ENCODE measurements around the gene PRL.

DNA sequence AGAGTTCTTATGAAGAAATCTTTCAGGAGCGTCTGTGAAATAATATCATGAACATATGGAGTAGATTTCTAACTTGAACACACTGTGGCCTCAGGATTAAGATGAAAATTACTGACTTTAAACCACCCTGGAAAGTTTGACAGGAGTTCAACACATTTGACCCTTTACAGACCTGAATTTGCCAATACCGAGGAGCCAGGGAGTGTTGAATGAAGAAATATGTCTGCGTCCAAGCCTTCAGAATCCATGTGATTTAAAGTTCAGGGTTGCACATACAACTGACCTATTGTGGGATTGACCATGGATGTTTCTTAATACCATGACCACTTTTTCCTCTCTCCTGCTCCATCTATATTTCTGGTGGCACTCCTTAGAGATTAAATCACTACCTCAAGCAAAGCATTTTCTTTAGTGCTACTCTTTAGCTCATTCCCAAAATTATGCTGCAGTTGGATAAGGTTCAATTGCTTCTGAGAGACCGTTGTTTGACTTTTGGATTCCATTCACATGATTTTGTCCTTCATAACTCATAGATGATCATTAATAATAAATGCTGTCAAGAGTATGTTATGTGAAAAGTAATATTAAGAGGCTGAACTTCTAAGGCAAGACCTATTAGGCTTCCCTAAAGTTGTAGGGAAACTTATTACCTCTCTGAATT, 57.4 kb downstream of the PRL start:
- TF ChIP-seq, protein P1, sequence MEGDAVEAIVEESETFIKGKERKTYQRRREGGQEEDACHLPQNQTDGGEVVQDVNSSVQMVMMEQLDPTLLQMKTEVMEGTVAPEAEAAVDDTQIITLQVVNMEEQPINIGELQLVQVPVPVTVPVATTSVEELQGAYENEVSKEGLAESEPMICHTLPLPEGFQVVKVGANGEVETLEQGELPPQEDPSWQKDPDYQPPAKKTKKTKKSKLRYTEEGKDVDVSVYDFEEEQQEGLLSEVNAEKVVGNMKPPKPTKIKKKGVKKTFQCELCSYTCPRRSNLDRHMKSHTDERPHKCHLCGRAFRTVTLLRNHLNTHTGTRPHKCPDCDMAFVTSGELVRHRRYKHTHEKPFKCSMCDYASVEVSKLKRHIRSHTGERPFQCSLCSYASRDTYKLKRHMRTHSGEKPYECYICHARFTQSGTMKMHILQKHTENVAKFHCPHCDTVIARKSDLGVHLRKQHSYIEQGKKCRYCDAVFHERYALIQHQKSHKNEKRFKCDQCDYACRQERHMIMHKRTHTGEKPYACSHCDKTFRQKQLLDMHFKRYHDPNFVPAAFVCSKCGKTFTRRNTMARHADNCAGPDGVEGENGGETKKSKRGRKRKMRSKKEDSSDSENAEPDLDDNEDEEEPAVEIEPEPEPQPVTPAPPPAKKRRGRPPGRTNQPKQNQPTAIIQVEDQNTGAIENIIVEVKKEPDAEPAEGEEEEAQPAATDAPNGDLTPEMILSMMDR (conservative IDR thresholded peaks at IDR 0.05; ENCODE audit: low read depth in 2 of 2) = no peak
- TF ChIP-seq, protein P2, sequence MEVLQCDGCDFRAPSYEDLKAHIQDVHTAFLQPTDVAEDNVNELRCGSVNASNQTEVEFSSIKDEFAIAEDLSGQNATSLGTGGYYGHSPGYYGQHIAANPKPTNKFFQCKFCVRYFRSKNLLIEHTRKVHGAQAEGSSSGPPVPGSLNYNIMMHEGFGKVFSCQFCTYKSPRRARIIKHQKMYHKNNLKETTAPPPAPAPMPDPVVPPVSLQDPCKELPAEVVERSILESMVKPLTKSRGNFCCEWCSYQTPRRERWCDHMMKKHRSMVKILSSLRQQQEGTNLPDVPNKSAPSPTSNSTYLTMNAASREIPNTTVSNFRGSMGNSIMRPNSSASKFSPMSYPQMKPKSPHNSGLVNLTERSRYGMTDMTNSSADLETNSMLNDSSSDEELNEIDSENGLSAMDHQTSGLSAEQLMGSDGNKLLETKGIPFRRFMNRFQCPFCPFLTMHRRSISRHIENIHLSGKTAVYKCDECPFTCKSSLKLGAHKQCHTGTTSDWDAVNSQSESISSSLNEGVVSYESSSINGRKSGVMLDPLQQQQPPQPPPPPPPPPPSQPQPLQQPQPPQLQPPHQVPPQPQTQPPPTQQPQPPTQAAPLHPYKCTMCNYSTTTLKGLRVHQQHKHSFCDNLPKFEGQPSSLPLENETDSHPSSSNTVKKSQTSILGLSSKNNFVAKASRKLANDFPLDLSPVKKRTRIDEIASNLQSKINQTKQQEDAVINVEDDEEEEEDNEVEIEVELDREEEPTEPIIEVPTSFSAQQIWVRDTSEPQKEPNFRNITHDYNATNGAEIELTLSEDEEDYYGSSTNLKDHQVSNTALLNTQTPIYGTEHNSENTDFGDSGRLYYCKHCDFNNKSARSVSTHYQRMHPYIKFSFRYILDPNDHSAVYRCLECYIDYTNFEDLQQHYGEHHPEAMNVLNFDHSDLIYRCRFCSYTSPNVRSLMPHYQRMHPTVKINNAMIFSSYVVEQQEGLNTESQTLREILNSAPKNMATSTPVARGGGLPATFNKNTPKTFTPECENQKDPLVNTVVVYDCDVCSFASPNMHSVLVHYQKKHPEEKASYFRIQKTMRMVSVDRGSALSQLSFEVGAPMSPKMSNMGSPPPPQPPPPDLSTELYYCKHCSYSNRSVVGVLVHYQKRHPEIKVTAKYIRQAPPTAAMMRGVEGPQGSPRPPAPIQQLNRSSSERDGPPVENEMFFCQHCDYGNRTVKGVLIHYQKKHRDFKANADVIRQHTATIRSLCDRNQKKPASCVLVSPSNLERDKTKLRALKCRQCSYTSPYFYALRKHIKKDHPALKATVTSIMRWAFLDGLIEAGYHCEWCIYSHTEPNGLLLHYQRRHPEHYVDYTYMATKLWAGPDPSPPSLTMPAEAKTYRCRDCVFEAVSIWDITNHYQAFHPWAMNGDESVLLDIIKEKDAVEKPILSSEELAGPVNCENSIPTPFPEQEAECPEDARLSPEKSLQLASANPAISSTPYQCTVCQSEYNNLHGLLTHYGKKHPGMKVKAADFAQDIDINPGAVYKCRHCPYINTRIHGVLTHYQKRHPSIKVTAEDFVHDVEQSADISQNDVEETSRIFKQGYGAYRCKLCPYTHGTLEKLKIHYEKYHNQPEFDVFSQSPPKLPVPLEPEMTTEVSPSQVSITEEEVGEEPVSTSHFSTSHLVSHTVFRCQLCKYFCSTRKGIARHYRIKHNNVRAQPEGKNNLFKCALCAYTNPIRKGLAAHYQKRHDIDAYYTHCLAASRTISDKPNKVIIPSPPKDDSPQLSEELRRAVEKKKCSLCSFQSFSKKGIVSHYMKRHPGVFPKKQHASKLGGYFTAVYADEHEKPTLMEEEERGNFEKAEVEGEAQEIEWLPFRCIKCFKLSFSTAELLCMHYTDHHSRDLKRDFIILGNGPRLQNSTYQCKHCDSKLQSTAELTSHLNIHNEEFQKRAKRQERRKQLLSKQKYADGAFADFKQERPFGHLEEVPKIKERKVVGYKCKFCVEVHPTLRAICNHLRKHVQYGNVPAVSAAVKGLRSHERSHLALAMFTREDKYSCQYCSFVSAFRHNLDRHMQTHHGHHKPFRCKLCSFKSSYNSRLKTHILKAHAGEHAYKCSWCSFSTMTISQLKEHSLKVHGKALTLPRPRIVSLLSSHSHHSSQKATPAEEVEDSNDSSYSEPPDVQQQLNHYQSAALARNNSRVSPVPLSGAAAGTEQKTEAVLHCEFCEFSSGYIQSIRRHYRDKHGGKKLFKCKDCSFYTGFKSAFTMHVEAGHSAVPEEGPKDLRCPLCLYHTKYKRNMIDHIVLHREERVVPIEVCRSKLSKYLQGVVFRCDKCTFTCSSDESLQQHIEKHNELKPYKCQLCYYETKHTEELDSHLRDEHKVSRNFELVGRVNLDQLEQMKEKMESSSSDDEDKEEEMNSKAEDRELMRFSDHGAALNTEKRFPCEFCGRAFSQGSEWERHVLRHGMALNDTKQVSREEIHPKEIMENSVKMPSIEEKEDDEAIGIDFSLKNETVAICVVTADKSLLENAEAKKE (CRISPR knock-in tag; IDR thresholded peaks at IDR 0.05) = no peak
- TF ChIP-seq POLR2AphosphoS5 (IDR thresholded peaks at IDR 0.05; ENCODE audit: low read depth) (no peak), EZH2 (IDR thresholded peaks at IDR 0.05; ENCODE audit: low read depth, unreplicated experiment) (no peak), CREB1 (CRISPR knock-in tag; IDR thresholded peaks at IDR 0.05; ENCODE audit: low read depth) (no peak), EZH2phosphoT487 (IDR thresholded peaks at IDR 0.05; ENCODE audit: unreplicated experiment) (no peak), JUNB (IDR thresholded peaks at IDR 0.05; ENCODE audit: unreplicated experiment) (no peak), STAT1 (IDR thresholded peaks at IDR 0.05; ENCODE audit: unreplicated experiment) (no peak), NANOG (IDR thresholded peaks at IDR 0.05; ENCODE audit: borderline replicate concordance) (no peak)
- TF ChIP-seq, protein P3, sequence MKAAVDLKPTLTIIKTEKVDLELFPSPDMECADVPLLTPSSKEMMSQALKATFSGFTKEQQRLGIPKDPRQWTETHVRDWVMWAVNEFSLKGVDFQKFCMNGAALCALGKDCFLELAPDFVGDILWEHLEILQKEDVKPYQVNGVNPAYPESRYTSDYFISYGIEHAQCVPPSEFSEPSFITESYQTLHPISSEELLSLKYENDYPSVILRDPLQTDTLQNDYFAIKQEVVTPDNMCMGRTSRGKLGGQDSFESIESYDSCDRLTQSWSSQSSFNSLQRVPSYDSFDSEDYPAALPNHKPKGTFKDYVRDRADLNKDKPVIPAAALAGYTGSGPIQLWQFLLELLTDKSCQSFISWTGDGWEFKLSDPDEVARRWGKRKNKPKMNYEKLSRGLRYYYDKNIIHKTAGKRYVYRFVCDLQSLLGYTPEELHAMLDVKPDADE (IDR thresholded peaks at IDR 0.05) = no peak
- TF ChIP-seq, protein P4, sequence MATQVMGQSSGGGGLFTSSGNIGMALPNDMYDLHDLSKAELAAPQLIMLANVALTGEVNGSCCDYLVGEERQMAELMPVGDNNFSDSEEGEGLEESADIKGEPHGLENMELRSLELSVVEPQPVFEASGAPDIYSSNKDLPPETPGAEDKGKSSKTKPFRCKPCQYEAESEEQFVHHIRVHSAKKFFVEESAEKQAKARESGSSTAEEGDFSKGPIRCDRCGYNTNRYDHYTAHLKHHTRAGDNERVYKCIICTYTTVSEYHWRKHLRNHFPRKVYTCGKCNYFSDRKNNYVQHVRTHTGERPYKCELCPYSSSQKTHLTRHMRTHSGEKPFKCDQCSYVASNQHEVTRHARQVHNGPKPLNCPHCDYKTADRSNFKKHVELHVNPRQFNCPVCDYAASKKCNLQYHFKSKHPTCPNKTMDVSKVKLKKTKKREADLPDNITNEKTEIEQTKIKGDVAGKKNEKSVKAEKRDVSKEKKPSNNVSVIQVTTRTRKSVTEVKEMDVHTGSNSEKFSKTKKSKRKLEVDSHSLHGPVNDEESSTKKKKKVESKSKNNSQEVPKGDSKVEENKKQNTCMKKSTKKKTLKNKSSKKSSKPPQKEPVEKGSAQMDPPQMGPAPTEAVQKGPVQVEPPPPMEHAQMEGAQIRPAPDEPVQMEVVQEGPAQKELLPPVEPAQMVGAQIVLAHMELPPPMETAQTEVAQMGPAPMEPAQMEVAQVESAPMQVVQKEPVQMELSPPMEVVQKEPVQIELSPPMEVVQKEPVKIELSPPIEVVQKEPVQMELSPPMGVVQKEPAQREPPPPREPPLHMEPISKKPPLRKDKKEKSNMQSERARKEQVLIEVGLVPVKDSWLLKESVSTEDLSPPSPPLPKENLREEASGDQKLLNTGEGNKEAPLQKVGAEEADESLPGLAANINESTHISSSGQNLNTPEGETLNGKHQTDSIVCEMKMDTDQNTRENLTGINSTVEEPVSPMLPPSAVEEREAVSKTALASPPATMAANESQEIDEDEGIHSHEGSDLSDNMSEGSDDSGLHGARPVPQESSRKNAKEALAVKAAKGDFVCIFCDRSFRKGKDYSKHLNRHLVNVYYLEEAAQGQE (IDR thresholded peaks at IDR 0.05; ENCODE audit: unreplicated experiment) = no peak

Measured in GM23338 (cell line).